NCI-H2029 treated with DMSO at 0.1 percent for 48 hours (cell line): Measurements from ENCODE around the gene APOB.
A peak's percentile ranks its signal among the peaks of the same experiment; 100 is the strongest.

Experiments
- DNase-seq: peaks from one replicate; lab custom pipeline; 2025; lab: John Stamatoyannopoulos, UW

The APOB gene

GRCh38 chr2:21046506-21046905, 2.6 kb upstream of the APOB start:
- no peak for DNase-seq

DNA sequence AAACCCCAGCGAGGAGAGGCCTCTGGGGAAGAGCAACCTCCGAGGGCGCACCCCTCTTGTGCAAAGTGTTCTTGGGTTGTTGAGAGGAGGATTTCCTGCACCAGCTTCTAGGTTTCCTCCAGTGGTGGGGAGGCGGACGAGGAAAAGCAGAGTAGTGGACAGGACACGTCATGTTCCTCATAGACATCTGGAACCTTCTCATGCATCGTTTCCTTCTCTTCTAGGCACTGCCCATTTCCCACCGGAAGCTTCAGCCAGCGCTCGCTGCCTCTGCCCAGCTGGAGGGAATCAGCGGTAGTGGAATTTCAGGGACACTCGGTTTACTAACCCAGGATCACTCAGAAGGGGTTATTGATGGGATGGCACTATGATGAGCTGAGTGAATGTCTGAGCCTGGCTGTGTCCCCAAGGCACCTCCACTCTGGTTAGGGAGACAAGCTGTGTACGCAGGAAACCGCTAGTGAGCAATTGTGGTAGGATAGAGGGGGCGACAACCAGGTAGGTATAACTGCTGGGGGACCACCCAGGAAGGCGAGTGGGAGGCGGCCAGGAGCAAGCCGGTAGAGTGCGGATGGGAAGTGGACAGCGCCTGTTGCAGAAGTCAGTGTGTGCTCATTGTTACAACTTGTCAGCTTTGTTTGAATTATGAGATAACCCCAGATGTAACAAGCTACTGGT, 960 bp upstream of the APOB start:
- no peak for DNase-seq

- peak; percentile 3 for DNase-seq
Measured at GRCh38 chr2:21042958-21043743, 722 bp downstream of the APOB start.

GRCh38 chr2:21042708-21042957, 1.2 kb downstream of the APOB start:
- no peak for DNase-seq

DNA sequence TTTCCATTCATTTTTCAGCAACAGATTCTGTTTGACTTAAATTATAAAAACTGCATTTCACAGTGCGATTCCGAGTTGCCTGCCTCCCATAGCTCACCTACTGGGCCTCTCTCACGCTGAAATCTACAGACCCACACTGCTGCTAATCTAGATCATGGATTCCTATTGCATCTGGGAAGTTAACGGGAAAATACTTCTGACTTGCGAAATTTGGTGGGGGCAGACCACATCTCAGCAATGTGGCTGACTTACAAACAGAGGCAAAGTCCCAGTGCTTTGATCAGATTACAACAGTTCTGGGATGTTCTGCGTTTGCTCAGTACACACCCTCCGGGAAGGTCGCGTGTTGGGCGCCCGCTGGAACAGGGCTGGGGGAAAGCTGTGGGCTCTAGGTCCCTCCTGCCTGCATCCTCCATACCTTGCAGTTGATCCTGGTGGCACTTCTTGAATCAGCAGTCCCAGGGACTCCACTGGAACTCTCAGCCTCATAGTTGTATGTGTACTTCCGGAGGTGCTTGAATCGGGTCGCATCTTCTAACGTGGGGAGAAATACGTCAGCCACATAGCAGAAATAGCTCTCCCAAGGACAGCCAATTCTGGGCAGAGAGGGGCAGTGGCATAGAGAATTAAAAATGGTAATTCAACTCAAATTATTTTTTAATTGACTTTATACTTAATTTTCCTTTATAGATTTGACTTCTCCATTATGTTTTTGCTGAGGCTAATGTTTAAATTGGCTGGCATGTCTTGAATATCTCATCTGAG, 1.7 kb downstream of the APOB start:
- DNase-seq = no peak

DNA sequence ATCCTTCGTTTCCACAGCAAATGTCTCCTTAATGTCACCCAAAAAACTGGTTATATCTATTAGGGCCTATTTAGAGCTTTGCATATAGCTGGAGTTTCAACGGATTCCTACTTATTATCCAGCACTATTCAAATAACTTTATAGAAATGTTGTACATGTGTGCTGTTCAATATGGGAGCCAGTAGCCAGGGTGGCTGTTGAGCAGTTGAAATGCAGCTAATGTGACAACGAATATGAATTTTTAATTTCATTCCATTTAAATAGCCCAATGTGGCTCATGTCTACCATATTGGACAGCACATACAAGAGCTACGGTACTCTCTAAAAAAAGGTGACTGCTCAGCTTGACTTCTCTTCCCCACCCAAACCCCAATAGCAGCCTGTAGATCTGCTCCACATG, 2.4 kb downstream of the APOB start:
- DNase-seq = no peak

GRCh38 chr2:21040468-21041377, 3.1 kb downstream of the APOB start:
- DNase-seq = no peak

- DNase-seq = no peak
Measured at GRCh38 chr2:21039979-21040467, 3.9 kb downstream of the APOB start.

DNA sequence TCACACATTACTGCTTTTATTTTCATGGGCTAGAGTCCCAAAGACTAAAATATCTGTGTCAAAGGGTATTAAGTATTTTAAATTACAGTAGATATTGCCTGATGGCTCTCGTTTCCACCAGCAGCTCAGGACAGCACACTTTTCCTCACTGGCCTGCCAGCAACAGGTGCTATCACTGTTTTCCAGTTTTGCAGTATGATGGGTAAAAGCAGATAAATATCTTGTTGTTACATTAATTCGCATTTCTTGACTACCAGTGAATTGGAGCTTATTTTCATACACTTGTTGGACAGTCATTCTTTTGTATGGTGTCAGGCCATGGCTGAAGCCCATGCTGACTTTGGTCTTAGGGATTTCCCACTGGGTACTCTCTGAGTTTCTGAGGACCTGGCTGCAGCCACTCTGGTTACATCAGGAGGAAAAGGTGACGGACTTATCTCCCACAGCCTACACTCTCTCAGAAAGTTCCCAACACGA, 4.8 kb downstream of the APOB start:
- DNase-seq = no peak

DNA sequence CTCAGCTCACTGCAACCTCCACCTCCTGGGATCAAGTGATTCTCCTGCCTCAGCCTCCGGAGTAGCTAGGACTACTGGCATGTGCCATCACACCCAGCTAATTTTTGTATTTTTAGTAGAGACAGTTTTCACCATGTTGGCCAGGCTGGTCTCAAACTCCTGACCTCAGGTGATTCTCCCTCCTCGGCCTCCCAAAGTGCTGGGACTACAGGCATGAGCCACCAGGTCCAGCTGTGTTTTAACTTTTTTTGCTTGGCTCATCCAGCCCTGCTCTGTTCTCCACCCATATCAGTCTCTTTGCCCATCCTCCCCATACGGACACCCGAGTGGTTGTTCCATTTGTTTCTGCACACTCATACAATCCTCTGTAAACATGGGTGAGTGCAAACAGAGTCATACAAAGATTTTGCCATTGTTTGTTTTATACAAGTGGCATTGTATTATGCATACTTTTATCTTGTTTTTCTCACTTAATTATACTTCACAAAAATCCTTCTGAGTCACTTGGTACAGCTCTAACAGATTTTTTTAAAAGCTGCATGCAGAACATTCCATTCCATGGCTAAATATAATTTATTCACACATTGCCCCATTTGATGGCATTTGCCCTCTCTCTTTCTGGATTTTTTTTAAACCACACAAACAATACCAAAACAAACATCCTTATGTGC, 5.3 kb downstream of the APOB start:
- DNase-seq = peak; percentile 9

DNA sequence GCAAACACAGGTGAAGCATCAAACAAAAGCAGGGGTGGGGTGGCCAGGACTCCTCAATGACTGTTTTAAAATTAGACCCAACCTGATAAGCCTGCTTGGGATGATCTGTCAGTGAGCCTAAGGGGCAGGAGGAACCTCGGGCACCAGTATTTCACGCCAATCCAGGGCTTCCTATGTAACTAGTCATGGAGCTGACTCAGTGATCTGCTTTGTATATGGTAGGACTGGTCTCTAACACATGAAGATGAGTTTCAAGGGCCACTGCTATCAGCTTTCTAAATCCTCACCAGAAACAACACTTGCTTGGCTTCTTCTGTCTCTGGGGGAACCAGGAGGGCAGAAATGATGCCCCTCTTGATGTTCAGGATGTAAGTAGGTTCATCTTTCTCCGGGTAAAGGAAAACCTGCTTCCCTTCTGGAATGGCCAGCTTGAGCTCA, 6.2 kb downstream of the APOB start:
- DNase-seq = no peak

DNA sequence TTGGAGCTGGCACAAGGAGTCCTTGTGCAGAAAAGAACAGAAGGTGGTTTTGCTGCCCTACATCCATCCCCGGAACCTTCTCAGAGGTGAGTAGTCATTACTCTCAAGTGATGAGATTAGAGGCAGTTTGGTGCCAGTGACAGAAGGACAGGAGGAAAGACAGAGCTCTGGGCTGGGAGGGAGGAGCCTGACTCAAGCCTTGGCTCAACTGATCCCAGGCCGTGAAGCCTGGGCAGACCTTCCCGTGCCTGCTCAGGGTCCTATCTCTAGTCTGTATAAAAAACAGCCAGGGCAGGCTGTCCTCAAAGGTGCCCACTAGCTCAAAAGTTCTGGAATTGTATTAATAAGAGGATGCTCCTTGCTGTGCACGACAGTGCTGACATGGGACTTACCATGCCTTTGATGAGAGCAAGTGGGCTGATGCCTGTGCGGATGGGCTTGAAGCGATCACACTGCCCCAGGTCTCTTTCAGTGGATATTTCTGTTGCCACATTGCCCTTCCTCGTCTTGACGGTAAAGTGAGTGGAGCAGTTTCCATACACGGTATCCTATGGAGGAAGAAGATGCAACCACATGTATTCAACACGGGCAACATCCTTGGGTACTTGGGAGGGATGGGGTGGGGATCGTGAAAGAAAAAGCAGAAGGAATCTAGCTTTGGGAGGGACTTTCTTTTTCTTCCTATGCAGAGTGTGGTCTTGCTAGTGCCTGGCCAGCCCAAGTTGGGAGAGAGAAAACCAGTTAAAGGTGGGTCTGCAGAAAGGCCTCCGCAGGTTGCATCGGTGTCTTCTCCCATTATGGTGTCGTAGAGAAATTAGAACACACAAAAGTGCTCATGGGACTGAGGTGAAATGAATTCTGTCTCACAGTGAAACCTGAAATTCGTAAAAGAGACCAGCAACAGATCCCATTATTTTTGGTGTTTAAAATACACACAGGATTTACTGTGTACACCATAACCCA, 6.9 kb downstream of the APOB start:
- no peak for DNase-seq

DNA sequence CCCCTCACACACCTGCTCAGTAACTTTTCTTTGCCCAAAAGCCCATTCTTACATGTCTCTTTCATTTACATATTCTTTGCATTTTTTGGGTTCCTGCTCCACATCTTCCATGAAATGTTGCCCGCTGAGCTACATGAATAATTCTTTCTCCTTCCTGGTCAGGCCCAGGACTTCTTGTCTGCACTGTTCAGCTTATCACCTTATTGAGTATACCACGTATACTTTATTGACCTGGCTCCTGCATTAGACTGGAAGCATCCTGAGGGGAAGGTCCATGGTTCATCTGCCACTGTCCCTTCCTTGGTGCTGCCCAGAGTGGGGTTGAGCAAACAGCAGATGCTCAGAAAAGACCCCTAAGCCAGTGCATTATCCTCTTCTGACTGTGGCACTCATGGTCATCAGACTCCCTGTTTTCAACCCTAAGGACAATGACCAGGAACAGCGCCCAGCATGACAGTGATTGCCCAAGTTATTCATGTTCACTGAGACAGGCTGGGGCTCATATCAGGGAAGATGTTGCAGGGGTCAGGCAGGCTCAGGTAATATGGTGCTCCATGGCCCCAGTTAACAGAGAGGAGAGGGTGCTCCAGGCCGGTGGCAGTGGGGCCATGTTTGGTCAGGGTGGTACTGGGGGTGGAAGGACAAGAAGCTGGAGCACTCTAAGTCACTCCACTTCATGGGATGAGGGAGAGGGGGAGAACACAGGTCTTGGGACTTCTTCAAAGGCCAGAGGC, 7.7 kb downstream of the APOB start:
- no peak for DNase-seq

- no peak for DNase-seq
Measured at GRCh38 chr2:21035282-21035973, 8.4 kb downstream of the APOB start.

- no peak for DNase-seq
Measured at GRCh38 chr2:21034972-21035279, 8.9 kb downstream of the APOB start.

- DNase-seq = no peak
Measured at GRCh38 chr2:21034156-21034971, 9.5 kb downstream of the APOB start.

DNA sequence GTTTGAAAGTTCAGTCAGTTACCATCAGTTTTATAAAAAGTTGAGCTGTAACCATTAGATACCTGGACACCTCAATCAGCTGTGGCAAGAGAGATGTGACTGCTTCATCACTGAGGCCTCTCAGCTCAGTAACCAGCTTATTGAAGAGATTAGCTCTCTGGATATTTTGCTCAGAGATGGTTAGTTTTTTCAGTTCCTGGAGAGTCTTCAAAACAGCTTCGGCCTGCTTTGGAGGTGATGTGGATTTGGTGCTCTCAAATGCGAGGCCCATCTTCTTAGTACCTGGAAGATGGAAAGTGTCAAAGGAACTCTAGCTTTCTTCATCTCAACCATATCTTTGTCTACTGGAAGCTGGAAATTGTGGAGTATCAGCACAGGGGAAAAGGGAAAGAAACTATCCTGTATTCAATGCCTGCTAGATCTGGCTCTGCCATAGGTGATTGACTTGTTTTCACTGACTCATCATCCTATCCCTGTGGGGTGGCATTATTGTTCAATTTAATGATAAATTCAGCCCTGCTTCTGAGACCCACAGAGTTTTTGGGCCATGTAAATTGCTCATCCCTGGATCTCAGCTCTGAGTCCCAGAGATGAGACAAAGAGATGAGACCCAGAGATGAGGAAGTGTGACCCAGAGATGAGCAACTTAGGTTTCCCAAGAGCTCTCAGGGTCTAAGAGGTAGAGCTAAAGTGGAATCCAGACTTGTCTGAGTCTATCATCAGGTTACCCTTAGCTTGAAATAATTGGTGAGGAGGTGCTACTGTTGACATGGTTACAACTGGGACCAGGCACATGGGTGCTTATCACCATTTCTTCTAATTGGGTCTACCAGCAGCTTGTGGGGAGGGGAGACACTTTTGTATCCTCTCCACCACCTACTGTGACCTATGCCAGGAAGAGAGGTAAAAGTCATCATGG, 10.4 kb downstream of the APOB start:
- DNase-seq = no peak
